GM06990 (cell line): ENCODE results near the gene INSC.

ENCODE experiments used
- DNase-seq: peaks from one replicate; pipeline ENCODE4 v3.0.0-alpha.2; 2011; ENCODE audit not compliant: insufficient read length; ENCODE audit errors: extremely low read depth
- H3K27me3 ChIP-seq: replicated peaks from 2 replicates; pipeline ENCODE4 v1.6.0; 2011; ENCODE audit warnings: low read length; ENCODE audit not compliant: control insufficient read depth, insufficient read depth
- H3K36me3 ChIP-seq: 2 replicates; pipeline ENCODE4 v1.5.1; 2011; ENCODE audit warnings: low read length; ENCODE audit not compliant: control insufficient read depth, insufficient read depth
- H3K4me3 ChIP-seq: replicated peaks from 2 replicates; pipeline ENCODE4 v1.5.1; 2011; ENCODE audit warnings: low read depth, mild to moderate bottlenecking, control low read depth, low read length
- TF ChIP-seq, protein P1 (sequence below): IDR thresholded peaks from 2 replicates; pipeline ENCODE4 v1.5.1; 2011; ENCODE audit warnings: low read length, control low read depth, mild to moderate bottlenecking, inconsistent platforms; ENCODE audit not compliant: insufficient read depth, poor library complexity, severe bottlenecking

Gene INSC

GRCh38 chr11:15139096-15139770 is 24.5 kb downstream of the INSC start:
- no peak for DNase-seq
- Histone ChIP-seq H3K27me3 (no peaks in the 10 kb centered on the region; the same call in 1 of the 2 replicates), H3K4me3 (no peak overlapping the region), H3K36me3 (no peaks in the 10 kb centered on the region)
- TF ChIP-seq, protein P1, sequence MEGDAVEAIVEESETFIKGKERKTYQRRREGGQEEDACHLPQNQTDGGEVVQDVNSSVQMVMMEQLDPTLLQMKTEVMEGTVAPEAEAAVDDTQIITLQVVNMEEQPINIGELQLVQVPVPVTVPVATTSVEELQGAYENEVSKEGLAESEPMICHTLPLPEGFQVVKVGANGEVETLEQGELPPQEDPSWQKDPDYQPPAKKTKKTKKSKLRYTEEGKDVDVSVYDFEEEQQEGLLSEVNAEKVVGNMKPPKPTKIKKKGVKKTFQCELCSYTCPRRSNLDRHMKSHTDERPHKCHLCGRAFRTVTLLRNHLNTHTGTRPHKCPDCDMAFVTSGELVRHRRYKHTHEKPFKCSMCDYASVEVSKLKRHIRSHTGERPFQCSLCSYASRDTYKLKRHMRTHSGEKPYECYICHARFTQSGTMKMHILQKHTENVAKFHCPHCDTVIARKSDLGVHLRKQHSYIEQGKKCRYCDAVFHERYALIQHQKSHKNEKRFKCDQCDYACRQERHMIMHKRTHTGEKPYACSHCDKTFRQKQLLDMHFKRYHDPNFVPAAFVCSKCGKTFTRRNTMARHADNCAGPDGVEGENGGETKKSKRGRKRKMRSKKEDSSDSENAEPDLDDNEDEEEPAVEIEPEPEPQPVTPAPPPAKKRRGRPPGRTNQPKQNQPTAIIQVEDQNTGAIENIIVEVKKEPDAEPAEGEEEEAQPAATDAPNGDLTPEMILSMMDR: no peak

DNA sequence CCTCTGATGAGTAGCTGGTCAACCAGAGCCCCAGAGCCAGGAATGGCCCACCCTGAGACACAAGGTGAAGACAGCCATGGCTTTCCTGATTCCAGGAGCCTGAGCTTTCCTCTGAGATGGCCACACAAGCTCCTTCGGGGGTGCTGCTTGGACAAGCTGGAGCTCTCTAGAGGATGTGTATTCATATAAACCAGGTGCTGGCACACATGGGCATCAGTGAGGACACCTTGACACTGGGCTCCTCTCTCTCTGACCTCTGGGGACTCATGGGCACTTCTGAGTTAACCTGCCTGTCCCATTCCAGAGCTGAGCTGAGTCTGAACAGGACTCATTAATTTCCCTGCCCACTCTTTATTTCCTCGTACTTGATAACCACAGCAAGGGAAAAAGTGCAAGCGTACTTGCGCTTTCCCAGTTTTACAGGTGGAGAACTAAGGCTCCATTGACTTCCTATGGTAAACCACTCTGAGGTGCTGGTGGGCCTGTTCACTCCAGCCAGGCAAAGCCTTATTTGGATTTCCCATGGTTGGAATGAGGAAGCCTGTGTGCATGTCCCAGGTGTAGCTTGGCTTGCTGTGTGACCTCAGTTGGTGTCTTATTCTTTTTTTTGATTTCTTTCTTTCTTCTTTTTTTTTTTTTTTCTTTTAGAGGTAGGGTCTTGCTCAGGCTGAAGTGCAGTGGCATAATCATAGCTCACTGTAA is 25.4 kb downstream of the INSC start:
- Histone ChIP-seq H3K36me3 (no peaks in the 10 kb centered on the region), H3K4me3 (no peak overlapping the region), H3K27me3 (no peaks in the 10 kb centered on the region; the same call in 1 of the 2 replicates)
- TF ChIP-seq, protein P1: no peak
- DNase-seq: no peak

DNA sequence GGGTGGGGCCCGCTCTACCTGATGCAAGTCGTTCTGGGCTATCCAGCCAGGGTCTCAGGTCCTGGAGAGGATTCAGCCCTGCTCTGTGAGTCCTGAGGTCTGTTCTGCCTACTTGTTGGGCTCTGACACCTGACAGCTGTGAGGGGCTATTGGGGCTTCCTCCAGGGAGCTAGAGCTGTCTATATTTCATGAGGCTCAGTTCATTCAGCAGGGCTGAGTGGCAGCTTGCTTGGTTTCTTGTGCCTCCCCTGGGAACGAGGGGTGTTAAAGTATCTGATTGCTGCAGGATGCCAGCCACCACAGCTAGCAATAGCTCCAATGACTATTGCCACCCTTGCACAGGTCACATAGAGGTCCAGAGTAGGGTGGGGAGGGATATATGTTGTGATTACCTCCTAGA is 26.7 kb downstream of the INSC start:
- DNase-seq: no peak
- TF ChIP-seq, protein P1: no peak
- Histone ChIP-seq H3K36me3 (no peaks in the 10 kb centered on the region), H3K4me3 (no peak overlapping the region), H3K27me3 (peaks cover 2% of the 10 kb centered on the region)

- DNase-seq: no peak
- TF ChIP-seq, protein P1: no peak
- peaks cover 2% of the 10 kb centered on the region for H3K27me3 ChIP-seq
- H3K36me3 ChIP-seq: no peaks in the 10 kb centered on the region
- no peak overlapping the region for H3K4me3 ChIP-seq
Measured at GRCh38 chr11:15142838-15143237, 28.1 kb downstream of the INSC start.

- Histone ChIP-seq H3K4me3 (no peak overlapping the region), H3K27me3 (peaks cover 2% of the 10 kb centered on the region), H3K36me3 (no peaks in the 10 kb centered on the region)
- TF ChIP-seq, protein P1: no peak
- DNase-seq: no peak
Measured at GRCh38 chr11:15143855-15144254, 29.1 kb downstream of the INSC start.
